ENCODE measurements around the gene SMIM11. TPM values are rescaled to one million over a fixed set of nuclear protein-coding genes. Genes with fewer than 3 reads are reported as not detected.

SMIM11 gene
- total and polyA plus RNA-seq, 2 experiments from 2014 or later: 3.5 to 8.9 TPM

DNA sequence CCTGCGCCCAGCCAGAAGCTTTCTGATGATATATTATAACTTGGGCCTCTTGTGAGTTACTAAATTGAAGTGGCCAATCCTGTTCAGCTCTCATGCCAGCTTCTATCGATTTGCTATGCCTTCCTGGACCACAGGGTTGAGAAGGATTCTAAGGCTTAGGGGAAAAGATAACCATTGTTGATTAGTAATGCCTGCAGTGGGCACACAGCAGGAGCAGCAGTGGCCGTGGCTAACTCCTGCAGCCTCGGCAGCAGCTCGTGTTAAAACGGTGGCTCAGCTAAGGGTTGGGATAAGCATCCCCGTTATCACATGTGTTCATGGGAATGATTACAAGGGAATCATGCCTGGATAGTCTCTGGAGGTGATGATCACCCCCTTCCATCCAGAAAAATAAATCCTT lies 32.0 kb upstream of the SMIM11 start:
- H3K4me1 Mint-ChIP-seq: peaks cover 2% of the 10 kb centered on the region; the same call in 2 of the 3 replicates
- no peak overlapping the region for H2AFZ ChIP-seq
- H3K36me3 ChIP-seq (ENCODE audit: insufficient read depth): no peaks in the 10 kb centered on the region
- no peaks in the 10 kb centered on the region for H3K36me3 Mint-ChIP-seq (ENCODE audit: low read depth)
- H3K27me3 ChIP-seq (ENCODE audit: insufficient read depth): no peaks in the 10 kb centered on the region
- DNase-seq (ENCODE audit: low spot score) (no peak), ATAC-seq (no peak)
- H3K27me3 Mint-ChIP-seq (ENCODE audit: insufficient read depth, low read depth, poor library complexity): peaks cover 5% of the 10 kb centered on the region
- TF ChIP-seq EZH2 (IDR thresholded peaks at IDR 0.05; ENCODE audit: low read depth, unreplicated experiment) (no peak), STAT1 (IDR thresholded peaks at IDR 0.05; ENCODE audit: unreplicated experiment) (no peak), ZNF114 (CRISPR knock-in tag; IDR thresholded peaks at IDR 0.05) (no peak), ZNF462 (CRISPR knock-in tag; IDR thresholded peaks at IDR 0.05) (no peak), REST (IDR thresholded peaks at IDR 0.05; ENCODE audit: unreplicated experiment) (no peak), ZNF331 (CRISPR knock-in tag; IDR thresholded peaks at IDR 0.05; ENCODE audit: low read depth) (no peak), EZH2phosphoT487 (IDR thresholded peaks at IDR 0.05; ENCODE audit: unreplicated experiment) (no peak), JUNB (IDR thresholded peaks at IDR 0.05; ENCODE audit: unreplicated experiment) (no peak), POLR2AphosphoS5 (IDR thresholded peaks at IDR 0.05; ENCODE audit: low read depth) (no peak), ETS1 (IDR thresholded peaks at IDR 0.05) (no peak), NANOG (IDR thresholded peaks at IDR 0.05; ENCODE audit: borderline replicate concordance) (no peak), CREB1 (CRISPR knock-in tag; IDR thresholded peaks at IDR 0.05; ENCODE audit: low read depth) (no peak)
- TF ChIP-seq, protein P1, sequence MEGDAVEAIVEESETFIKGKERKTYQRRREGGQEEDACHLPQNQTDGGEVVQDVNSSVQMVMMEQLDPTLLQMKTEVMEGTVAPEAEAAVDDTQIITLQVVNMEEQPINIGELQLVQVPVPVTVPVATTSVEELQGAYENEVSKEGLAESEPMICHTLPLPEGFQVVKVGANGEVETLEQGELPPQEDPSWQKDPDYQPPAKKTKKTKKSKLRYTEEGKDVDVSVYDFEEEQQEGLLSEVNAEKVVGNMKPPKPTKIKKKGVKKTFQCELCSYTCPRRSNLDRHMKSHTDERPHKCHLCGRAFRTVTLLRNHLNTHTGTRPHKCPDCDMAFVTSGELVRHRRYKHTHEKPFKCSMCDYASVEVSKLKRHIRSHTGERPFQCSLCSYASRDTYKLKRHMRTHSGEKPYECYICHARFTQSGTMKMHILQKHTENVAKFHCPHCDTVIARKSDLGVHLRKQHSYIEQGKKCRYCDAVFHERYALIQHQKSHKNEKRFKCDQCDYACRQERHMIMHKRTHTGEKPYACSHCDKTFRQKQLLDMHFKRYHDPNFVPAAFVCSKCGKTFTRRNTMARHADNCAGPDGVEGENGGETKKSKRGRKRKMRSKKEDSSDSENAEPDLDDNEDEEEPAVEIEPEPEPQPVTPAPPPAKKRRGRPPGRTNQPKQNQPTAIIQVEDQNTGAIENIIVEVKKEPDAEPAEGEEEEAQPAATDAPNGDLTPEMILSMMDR (conservative IDR thresholded peaks at IDR 0.05; ENCODE audit: low read depth in 2 of 2): no peak
- no peak overlapping the region for H3K4me2 ChIP-seq
- H3K9me3 Mint-ChIP-seq: no peaks in the 10 kb centered on the region
- H3F3A ChIP-seq (replicated peaks; ENCODE audit: low read depth): 0 out of 2 replicates have a peak, but pooled peaks cover 2% of the 10 kb centered on the region
- no peaks in the 10 kb centered on the region for H4K20me1 ChIP-seq (replicated peaks; ENCODE audit: insufficient read depth)
- no peak overlapping the region for H3K27ac ChIP-seq (ENCODE audit: low read depth)
- no peaks in the 10 kb centered on the region for H3K79me2 ChIP-seq (replicated peaks; ENCODE audit: insufficient read depth)
- H3K9me2 ChIP-seq (ENCODE audit: insufficient read depth): no peaks in the 10 kb centered on the region
- no peaks in the 10 kb centered on the region for H3K4me1 ChIP-seq (ENCODE audit: insufficient read depth)
- no peak overlapping the region for H3K27ac Mint-ChIP-seq
- no peak overlapping the region for H3K4me3 Mint-ChIP-seq
- no peak overlapping the region for H3K4me3 ChIP-seq
